ENCODE measurements around the gene DGCR2. TPM values are rescaled to one million over a fixed set of nuclear protein-coding genes. Genes with fewer than 3 reads are reported as not detected.

Gene DGCR2
- total and polyA plus RNA-seq, 10 of the 15 experiments (the other 5 are each of a cell fraction or from before 2014, with no cell fraction given): 0.19 to 28.4 (median 16.0) TPM

DNA sequence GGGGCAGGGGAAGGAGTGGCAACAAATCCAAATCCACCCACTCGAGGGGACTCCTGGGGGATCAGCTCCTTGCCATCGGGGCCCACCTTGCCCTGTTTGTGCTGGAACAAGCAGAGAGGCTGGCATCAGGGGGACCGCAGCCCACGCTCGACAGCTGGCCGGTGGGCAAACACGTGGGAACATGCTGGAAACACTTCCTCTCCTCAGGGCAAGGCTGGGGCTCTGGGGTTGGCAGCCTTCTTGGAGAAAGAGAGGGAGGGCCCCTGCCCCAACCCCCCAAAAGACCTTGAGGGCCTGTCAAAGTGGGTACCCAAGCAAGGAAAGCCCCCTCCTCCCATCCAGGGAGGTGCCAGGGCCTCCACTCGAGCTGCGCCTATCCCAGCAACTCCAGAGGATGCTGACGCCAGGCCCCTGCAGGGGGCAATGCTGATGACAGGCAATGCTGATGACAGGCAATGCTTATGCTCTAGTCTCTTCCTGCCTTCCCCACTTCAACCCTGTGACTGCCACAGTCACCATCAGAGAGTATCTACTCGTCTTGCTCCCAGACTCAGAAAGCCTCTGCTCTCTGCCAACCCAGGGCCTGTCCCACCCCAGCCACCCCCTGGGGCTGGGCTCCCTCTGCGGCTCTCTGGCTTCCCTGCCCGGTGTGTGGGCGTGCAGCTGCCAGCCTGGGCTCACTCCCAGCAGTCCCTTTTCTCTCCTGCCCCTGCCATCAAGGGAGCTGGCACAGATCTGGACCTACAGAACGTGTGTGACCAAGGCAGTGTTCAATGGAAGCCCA is 16.2 kb upstream of the DGCR2 start:
- in situ Hi-C loops (cut with MboI) (no loop called here), intact Hi-C loops (cut with micrococcal nuclease; ENCODE audit: unreplicated experiment) (no loop called here)
- Histone ChIP-seq H3K27me3 (replicated peaks in 1 of 2; ENCODE audit: control insufficient read depth in 2 of 2, insufficient read depth in 2 of 2, low read length in 1 of 2) (no peaks in the 10 kb centered on the region), H3K9ac (ENCODE audit: control insufficient read depth, insufficient read depth, low read length) (no peak overlapping the region), H3K27ac (ENCODE audit: control insufficient read depth, insufficient read depth) (no peak overlapping the region), H3K9me3 (replicated peaks; ENCODE audit: control insufficient read depth, insufficient read depth, low read length) (no peaks in the 10 kb centered on the region), H4K20me1 (ENCODE audit: control insufficient read depth, insufficient read depth) (no peaks in the 10 kb centered on the region), H2AFZ (ENCODE audit: control insufficient read depth, low read depth, low read length) (no peak overlapping the region), H3K36me3 (ENCODE audit: control insufficient read depth in 2 of 2, insufficient read depth in 2 of 2, low read length in 1 of 2) (peaks cover 14 to 23% of the 10 kb centered on the region in 2 experiments), H3K4me3 (no peak overlapping the region), H3K4me2 (ENCODE audit: control insufficient read depth, insufficient read depth) (no peak overlapping the region), H3K4me1 (ENCODE audit: control insufficient read depth, insufficient read depth, low read length) (peaks cover 4% of the 10 kb centered on the region), H3K79me2 (ENCODE audit: control insufficient read depth, insufficient read depth, low read length) (peaks cover 4% of the 10 kb centered on the region)
- RAD21 ChIA-PET (ENCODE audit: unreplicated experiment): no interaction called here
- no TSS peak for BruUV-seq (replicated peaks)
- ATAC-seq: no peak
- POLR2A ChIA-PET: no interaction called here
- 89% methylated on average over 15 of the region's 15 CpGs for WGBS (ENCODE audit: insufficient coverage, insufficient replicate concordance, low lambda C conversion rate, missing lambda C conversion rate)
- no peak for FAIRE-seq
- SMC1A ChIA-PET (ENCODE audit: uncharacterized antibody, unreplicated experiment): no interaction called here
- DNase-seq (ENCODE audit: low read depth, low spot score): no peak
- CTCF ChIA-PET: no interaction called here
- TF ChIP-seq RAD21 (IDR thresholded peaks at IDR 0.05; ENCODE audit: insufficient read depth, low read depth, low read length) (no peak), SIX5 (IDR thresholded peaks at IDR 0.05; ENCODE audit: low read depth, low read length, severe bottlenecking) (no peak), NRF1 (conservative IDR thresholded peaks at IDR 0.05; ENCODE audit: low read depth, low read length) (no peak), ETV6 (conservative IDR thresholded peaks at IDR 0.05 in 1 of 2, IDR thresholded peaks at IDR 0.05 in 1 of 2; ENCODE audit: borderline replicate concordance in 1 of 2, low read depth in 1 of 2) (no peak), BHLHE40 (IDR thresholded peaks at IDR 0.05; ENCODE audit: borderline replicate concordance in 1 of 2, low read depth in 2 of 2, low read length in 1 of 2) (no peak), YBX1 (IDR thresholded peaks at IDR 0.05) (no peak), FOXK2 (IDR thresholded peaks at IDR 0.05) (no peak), SMAD1 (IDR thresholded peaks at IDR 0.05; ENCODE audit: low read depth, partially characterized antibody) (no peak), CEBPZ (IDR thresholded peaks at IDR 0.05; ENCODE audit: low read depth, low read length) (no peak), SREBF1 (IDR thresholded peaks at IDR 0.05; ENCODE audit: low read length) (no peak), SIN3A (IDR thresholded peaks at IDR 0.05; ENCODE audit: low read depth, low read length) (no peak), ZNF207 (IDR thresholded peaks at IDR 0.05; ENCODE audit: borderline replicate concordance) (no peak), MAX (IDR thresholded peaks at IDR 0.05; ENCODE audit: low read depth, low read length) (no peak), CHD1 (IDR thresholded peaks at IDR 0.05; ENCODE audit: low read depth, low read length) (no peak), IKZF1 (conservative IDR thresholded peaks at IDR 0.05) (no peak), CBX3 (IDR thresholded peaks at IDR 0.05; ENCODE audit: borderline replicate concordance, low read depth) (no peak), TCF3 (IDR thresholded peaks at IDR 0.05; ENCODE audit: borderline replicate concordance, insufficient read depth, low read depth, low read length) (no peak)
- TF ChIP-seq, protein P1, sequence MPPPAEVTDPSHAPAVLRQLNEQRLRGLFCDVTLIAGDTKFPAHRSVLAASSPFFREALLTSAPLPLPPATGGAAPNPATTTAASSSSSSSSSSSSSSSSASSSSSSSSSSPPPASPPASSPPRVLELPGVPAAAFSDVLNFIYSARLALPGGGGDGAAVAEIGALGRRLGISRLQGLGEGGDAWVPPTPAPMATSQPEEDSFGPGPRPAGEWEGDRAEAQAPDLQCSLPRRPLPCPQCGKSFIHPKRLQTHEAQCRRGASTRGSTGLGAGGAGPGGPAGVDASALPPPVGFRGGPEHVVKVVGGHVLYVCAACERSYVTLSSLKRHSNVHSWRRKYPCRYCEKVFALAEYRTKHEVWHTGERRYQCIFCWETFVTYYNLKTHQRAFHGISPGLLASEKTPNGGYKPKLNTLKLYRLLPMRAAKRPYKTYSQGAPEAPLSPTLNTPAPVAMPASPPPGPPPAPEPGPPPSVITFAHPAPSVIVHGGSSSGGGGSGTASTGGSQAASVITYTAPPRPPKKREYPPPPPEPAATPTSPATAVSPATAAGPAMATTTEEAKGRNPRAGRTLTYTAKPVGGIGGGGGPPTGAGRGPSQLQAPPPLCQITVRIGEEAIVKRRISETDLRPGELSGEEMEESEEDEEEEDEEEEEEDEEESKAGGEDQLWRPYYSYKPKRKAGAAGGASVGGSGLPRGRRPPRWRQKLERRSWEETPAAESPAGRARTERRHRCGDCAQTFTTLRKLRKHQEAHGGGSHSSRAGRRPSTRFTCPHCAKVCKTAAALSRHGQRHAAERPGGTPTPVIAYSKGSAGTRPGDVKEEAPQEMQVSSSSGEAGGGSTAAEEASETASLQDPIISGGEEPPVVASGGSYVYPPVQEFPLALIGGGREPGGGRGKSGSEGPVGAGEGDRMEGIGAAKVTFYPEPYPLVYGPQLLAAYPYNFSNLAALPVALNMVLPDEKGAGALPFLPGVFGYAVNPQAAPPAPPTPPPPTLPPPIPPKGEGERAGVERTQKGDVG (CRISPR knock-in tag; IDR thresholded peaks at IDR 0.05): no peak
